HG03520 (cell line): Measurements from ENCODE around the gene EGLN1.

Source experiments
- ATAC-seq: cut with Tn5 transposase; IDR thresholded peaks from one replicate; pipeline ENCODE4 v1.9.1; 2021; ENCODE audit warnings: mild to moderate bottlenecking, moderate library complexity; ENCODE audit not compliant: unreplicated experiment

EGLN1 gene

DNA sequence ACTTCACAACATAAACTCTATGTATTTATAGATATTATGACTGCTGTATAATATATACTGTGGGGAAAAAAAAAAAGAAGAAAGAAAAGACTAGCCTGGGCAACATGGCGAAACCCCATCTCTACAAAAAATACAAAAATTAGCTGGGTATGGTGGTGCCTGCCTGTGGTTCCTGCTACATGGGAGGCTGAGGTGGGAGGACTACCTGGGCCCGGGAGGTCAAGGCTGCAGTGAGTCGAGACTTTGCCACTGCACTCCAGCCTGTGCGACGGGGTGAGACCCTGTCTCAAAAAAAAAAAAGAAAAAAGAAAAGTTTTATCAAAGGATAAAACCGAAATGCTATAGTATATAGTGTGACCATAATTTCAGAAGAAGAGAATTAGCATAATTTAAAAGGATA, 87.1 kb downstream of the EGLN1 start:
- no peak for ATAC-seq

DNA sequence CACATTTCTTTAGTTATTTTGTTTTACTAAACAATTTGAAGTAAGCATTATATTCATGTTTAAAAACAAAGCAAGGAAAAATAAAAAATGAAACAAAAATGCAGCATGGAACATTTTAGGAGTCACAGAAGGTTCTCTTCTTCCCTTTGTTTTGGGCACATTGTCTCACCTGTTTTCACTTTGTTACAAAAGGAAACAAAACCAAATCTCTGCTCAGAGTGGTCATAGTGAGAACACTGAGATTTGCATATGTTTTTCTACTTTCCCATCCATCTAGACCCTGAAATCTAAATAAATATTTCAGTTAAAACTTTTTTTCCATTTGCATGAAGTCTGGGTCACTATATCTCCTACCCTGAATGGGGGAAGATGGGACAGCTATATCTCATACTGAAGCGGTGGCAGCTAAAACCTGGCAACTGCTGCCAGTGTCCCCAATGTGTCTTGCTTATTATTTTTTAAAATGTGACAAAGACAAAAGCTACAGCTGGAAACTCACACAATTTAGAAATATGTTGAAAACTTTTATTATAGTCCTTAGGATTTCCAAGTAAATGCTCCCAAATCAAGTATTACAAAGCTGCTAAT, 87.9 kb downstream of the EGLN1 start:
- no peak for ATAC-seq

DNA sequence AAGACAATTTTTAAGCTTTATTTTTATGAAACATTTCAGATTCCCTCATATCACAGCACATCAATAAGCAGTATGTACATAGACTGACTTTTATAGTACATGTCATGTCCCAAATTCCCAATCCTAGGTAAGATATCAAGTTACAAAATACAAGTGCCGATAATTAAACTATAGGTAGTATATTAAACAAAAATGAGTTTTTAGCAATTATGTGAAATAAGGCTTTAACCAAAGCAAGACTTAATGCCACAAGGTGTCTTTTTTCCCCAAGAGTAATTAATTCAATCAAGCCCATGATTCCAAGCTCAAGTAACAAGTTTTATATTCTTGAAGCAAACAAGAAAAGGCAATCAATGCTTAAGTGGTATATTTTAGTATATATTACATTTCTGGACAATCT, 89.3 kb downstream of the EGLN1 start:
- no peak for ATAC-seq

DNA sequence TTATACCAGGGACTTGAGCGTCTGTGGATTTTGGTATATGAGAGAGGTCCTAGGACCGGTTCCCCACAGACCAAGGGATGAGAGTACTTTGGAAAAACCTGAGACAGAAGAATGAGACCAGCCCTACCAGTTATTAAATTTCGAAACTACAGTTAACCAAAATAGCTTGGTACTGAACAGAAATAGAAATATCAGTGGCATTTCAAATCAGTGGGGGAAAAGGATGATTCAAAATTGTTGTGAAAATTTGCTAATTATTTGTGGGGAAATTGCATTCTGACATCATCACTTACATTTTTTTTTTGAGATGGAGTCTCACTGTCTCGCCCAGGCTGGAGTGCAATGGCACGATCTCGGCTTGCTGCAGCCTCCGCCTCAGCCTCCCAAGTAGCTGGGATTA, 92.6 kb downstream of the EGLN1 start:
- ATAC-seq = no peak

DNA sequence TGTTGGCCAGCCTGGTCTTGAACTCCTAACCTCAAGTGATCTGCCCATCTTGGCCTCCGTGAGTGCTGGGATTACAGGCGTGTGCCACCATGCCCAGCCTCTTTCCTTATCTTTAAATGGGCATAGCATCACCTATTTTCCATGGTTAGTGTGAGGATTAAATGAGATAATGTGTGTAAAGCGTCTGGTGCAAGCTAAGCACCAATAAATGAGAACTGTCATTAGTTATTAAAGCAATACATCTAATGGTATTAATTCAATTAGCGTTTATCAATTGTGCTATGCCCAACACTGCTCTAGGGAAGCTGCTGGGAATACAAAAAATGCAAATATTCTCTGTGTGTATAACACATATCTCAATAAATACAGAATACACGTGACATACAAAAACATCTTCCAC, 94.5 kb downstream of the EGLN1 start:
- no peak for ATAC-seq

DNA sequence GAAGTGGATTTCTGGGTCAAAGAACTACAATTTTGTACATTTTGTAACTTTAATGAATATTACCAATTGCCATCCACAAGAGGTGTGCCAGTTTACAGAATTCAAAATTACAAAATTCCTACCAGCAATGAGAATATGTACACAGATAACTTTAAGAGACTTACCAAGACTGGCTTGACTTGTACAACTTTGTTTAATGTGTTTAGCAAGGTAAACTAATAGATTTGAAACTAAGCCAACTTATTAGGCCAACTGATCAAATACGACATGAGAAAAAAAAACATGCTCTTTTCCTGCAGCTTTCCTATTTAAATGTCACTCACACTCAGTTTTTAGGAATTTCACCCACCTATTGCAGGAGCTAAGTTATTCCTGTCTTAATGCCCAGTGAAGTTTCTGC, 95.8 kb downstream of the EGLN1 start:
- ATAC-seq = no peak

DNA sequence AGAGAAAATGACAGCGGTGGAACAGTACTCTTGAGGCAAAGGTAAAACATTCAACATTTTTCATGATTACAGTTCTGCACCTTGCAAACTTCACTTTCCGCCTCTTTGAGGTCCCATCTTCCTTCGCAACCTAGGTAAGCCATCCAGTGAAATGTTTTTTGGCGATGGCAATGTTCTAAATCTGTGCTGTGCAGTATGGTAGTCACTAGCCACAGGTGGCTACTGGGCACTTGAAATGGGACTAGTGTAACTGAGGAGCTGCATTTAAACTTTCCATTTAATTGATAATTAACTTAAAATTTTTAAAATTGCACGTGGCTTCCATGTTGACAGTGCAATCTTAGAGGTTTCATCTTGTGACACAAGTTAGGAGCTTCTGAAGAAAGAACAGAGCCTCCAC, 97.4 kb downstream of the EGLN1 start:
- no peak for ATAC-seq

DNA sequence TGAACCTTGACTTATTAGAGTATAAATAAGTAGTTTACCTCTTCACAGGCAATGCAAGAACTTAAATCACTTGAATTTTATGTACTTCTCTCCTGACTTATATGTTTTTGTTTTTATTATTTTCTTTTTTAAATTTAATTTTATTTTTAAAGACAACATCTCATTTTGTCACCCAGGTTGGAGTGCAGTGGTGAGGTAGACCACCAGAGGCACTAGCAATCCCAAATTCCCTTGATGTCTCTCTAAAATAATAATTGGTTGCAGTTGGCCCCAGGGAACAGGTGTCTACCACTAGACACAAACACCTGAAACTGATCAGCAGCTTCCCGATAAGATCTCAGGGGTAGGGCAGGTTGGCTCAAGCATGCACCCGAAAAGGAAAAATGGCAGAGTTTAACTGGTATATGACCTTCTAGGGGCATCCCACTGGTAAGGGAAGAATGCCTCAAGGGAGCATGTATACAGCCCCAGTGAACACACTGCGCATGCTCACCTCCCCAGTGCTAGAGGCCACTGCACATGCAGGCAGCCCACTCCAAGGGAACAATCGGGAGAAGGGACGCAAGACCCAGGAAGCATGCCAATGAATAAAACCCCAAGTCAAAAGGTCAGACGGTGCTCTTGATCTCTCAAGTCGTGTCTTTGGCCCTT, 99.1 kb downstream of the EGLN1 start:
- no peak for ATAC-seq

DNA sequence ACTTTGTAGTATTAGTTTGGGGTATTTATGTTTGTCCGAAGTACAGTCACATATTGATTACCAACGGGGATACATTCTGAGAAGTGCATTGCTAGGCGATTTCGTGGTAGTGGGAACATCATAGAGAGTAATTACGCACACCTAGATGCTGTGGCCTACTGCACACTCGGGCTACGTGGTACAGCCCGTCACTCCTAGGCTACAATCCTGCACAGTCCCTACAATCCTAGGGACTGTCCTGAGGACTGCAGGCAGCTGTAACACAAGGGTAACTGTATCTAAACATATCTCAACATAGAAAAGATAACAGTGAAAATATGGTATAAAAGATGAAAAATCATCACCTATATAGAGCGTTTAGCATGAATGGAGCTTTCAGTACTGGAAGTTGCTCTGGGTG, 103.0 kb downstream of the EGLN1 start:
- ATAC-seq = no peak

DNA sequence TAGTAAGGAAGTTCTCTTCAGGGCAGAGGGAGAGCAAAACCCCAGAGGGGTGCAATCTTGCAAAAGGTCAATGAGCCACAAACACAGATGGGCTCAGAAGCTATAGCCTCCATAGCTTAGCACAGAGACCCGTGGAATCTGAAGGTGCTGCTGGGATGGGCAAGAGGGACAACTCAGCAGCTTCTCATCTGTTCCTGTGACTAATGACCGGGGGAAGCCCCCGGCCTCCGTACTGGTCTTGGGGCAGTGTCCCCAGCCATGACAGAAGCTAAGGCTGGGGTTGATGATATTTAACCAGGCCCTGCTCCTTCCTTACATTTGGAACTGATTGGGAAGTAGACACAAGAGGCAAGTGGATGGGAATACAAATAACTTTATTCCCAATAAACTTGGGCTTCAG, 103.5 kb downstream of the EGLN1 start:
- ATAC-seq = no peak

DNA sequence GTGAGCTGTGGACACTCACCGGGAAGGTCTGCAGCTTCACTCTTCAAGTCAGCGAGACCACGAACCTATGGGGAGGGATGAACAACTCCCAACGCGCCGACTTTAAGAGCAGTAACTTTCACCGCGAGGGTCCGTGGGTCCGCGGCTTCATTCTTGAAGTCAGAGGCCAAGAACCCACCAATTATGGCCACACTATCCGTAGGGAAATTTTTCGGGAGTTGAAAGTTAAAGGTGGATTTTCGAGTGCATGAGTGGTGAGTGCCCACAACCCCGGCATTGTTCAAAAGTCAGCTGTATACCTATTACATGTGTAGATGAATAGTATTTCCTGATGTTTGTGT, 104.1 kb downstream of the EGLN1 start:
- no peak for ATAC-seq

DNA sequence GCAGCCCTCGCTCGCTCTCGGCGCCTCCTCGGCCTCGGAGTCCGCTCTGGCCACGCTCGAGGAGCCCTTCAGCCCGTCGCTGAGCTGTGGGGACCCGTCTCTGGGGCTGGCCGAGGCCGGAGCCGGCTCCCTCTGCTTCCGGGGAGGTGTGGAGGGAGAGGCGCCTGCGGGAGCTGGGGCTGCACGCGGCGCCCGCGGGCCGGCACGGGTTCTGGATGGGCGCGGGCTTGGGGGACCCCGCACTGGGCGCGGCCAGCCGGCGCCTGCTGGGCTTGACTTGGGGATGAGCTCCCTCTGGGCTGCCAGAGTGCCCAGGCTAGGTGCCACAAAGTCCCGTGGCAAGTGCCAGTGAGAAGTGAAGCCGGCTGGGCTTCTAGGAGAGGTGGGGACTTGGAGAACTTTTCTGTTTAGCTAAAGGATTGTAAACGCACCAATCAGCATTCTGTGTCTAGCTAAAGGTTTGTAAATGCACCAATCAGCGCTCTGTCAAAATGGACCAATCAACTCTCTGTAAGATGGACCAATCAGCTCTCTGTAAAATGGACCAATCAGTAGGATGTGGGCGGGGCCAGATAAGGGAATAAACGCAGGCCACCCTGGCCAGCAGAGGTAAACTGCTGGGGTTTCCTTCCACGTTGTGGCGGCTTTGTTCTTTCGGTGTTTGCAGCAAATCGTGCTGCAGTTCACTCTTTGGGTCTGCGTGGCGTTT, 104.6 kb downstream of the EGLN1 start:
- ATAC-seq = no peak

DNA sequence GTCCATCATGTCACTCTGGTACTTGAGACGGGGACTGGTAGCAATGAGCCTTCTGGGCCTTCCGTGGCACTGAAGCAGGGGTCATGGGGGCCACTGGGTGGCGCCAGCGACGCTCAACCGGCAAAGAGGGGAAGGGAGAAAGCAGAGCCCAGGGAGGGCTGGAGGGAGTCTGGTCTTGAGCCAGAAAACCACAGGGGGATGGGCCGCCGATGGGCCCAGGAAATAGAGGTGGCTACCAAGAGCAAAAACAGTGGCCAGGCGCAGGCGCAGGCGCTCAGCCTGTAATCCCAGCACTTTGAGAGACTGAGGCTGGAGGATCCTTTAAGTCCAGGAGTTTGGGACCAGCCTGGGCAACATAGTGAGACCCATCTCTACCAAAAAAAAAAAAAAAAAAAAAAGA, 106.2 kb downstream of the EGLN1 start:
- peak; percentile 75 for ATAC-seq
